ENCODE measurements around the gene MLLT10.
A peak's percentile ranks its signal among the peaks of the same experiment; 100 is the strongest.

Gene MLLT10

GRCh38 chr10:21740989-21741388 lies 207.0 kb downstream of the MLLT10 start:
- no peak for DNase-seq (ENCODE audit: low spot score)

DNA sequence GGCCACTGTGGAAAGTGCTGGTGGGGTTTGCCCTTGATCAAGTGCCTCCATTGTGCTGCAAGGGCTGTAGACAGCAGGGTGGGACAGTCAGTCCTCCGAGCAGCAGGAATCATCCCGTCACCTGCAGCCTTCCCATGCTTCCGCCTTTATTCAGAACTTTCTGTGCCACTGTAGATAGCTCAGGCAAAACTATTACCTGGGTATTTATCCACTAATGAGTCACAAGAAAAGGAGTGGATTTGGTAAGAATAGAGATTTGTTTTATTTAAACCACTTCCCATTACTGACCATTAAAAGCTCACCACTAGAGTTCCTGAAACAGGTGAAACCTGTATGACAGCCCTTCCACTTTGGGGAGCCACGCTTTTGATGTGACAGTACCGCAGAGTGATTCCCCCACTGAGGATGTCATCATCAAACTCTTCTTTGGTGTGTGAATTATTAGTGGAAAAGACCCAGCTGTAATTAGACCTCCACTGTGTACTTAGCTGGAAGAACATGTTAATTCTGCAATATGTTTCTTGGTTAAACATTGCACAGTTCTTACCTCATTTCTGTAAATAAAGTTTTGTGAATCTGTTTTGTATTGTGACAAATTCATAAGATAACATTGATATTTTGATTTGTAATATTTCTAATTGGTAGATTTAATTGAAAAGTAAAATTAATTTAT lies 208.8 kb downstream of the MLLT10 start:
- no peak for DNase-seq (ENCODE audit: low spot score)

- no peak for DNase-seq (ENCODE audit: low spot score)
Measured at GRCh38 chr10:21744223-21744622, 210.2 kb downstream of the MLLT10 start.

DNA sequence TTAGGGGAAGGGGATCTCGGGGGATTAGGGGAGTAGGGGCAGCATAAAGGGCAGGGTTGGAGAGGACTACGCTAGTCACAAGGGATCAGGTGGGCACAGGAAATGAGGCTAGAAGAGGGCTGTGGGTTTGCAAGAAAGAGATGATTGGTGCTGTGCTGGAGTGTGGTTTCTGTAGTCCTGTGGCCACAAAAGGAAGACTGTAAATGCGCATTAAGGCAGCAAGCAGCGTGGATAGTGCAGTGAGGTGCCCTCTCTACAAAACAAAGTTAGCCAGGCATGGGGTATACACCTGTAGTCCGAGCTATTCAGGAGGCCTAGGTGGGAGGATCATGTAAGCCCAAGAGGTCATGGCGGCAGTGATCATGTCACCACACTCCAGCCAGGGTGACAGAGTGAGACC lies 212.1 kb downstream of the MLLT10 start:
- no peak for DNase-seq (ENCODE audit: low spot score)

DNA sequence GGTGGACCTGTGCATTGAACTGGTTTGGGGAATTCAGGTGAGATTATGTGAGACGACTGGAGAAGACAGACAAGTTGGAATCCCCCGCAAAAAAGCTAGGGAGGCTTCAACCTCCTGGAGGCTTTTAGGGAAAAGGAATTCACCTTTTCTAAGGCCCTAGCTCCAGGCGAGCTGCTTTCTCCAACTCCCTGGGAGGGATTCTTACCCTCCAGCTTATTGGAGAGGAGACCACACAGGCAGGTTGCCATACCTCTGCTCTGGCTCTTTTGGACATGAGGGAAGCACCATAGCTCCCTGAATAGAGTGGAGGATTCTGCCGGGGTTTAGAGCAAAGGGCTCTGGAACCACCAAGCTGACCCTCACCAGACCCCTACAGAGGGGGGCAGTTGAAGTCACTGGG lies 213.8 kb downstream of the MLLT10 start:
- no peak for DNase-seq (ENCODE audit: low spot score)

DNA sequence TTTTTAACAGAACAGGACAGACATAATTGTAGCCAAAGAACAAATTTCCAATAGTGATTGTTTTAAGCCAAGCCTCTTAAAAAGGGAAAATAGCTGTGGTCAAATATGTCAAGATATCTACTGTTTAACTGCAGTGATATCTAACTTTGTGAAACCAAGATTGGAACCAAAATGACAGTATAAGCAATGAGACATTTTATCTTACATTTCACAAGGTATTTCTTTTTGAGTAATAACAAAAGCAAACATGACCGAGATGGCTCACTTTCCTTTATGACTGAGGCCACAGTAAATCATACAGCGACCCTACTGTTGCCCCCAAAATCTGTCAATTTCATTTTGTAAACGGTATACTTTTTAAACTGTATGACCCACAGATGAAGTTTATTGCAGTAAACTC lies 215.8 kb downstream of the MLLT10 start:
- no peak for DNase-seq (ENCODE audit: low spot score)

DNA sequence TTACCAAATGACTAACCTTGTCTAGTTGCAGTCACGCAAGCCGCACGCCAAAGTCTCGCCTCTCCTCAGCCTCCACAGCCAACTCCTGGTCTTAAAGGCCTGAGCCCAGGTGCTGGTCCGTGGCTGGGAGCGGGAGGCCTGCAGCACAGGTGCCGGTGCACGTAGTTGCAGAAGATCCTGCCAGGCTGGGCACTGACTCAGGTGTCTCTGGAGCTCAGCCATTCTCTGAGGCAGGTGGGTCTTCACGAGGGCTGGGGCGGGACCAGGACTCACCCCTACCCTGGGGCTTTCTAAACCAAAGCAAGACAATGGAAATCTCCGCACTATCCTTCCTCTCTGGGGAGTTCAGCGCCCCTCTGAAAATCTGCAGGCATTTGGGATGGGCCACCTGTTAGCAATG lies 216.4 kb downstream of the MLLT10 start:
- no peak for DNase-seq (ENCODE audit: low spot score)

- DNase-seq (ENCODE audit: low spot score) = peak; percentile 57
Measured at GRCh38 chr10:21751341-21752310, 217.6 kb downstream of the MLLT10 start.

DNA sequence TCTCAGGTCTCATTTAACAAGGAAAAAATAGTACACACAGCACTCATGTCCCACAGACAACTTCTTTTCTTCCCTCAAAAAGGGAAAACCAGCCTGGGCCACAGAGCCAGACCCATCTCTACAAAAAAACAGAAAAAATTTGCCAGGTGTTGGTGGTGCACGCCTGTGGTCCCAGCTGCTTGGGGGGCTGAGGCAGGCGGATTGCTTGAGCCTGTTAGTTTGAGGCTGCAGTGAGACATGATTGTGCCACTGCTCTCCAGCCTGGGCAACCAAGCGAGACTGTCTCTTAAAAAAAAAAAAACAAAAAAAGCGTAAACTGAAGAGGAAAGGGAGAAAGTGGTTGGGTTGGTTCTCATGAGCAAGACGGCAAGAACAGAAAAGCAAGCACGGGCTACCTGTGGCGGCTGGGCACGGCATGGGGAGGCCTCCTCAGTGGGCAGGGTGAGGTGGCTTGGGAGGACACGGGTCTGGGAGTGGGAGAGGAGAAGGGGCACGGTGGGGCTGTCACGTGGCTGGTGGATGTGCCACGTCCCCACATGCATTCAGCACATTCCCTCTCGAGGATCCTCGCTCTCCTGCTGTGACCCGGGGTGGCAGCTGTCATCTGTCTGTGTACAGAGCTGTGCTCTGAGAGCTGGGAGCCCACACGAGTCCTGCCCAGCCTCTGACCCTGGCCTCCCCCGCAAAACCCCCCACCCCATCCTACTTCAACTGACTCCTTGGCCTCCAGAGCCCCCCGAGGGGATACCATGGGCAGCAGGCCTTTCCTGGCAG lies 219.7 kb downstream of the MLLT10 start:
- DNase-seq (ENCODE audit: low spot score) = no peak

DNA sequence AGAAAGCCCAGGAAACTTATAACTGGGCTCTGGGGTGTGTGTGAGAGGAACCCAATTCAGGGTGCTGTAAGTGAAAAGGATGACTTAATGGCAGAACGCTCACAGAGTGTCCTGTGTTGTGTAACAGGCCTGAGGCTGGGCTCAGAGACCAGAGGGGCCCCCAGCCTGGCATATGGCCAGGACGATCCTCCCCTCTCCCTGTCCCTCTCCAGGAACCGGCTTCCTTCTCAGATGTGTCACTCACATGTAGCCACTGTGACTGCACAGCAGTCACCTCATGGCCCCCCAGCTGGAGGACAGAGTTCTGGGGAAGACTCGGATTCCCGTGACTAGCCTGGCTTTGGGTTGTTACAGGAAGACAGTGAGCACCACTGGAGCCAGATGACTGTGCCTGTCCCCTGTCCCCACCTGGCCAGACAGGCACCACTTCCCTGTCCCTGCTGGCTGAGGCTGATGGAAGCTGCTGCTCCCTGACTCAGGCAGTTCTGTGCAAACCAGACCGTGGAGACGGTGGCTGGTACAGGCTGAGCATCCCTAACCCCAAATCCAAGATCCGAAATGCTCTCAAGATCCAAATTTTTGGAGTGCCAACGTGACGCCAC lies 220.5 kb downstream of the MLLT10 start:
- no peak for DNase-seq (ENCODE audit: low spot score)

GRCh38 chr10:21756707-21757106 lies 222.7 kb downstream of the MLLT10 start:
- DNase-seq (ENCODE audit: low spot score) = no peak

DNA sequence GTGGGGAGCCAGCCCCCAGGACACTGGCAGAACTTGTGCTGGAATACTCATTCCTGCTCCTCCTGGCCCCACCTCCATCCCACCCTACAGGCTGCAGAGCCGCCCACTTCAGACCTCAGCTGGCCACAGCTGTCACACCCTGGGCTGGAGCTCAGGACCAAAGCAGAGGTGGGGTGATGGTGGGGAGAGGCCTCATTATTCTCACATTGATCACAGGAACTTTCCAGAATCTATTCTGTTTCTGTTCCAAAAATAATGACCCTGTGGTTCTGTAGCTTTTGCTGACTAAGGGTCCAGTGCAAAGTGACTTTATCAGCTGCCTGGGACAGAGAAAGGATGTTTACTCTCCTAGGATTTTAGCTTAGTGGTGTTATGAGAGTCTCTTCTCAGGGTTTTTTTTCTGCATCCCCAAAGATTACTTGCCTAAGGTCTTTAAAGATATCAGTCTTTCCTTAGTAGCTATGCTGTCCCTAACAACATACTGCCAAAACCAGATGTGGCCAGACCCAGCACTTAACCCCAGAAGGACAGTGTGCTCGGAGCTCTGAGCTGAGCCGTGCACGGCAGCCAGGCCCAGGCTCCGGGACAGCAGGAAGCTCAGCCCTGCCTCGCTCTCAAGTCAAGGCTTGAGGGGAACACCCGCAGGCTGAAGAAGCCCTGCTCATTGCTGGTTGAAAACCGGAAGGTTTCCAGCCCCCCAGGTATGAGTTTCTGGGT lies 223.3 kb downstream of the MLLT10 start:
- DNase-seq (ENCODE audit: low spot score) = no peak

- no peak for DNase-seq (ENCODE audit: low spot score)
Measured at GRCh38 chr10:21758239-21758638, 224.2 kb downstream of the MLLT10 start.

DNA sequence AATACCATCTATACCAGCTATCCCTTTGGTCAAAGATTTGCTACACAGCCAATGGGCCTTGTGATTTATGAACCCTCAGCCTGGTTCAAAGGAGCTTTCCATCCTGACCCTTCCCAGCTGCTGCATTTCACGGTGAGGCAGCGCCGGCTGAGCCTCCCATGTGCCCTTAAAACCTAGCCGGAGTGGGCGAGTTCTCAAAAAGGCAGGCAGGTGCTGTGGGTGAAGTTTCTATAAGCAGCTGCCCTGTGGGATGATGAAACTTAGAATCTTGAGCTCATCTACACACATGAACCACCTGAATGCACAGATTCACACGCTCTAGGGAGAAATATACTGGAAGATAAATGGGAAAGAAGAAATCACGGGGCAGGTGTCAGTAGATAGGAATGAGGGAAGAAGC lies 224.7 kb downstream of the MLLT10 start:
- DNase-seq (ENCODE audit: low spot score) = no peak

DNA sequence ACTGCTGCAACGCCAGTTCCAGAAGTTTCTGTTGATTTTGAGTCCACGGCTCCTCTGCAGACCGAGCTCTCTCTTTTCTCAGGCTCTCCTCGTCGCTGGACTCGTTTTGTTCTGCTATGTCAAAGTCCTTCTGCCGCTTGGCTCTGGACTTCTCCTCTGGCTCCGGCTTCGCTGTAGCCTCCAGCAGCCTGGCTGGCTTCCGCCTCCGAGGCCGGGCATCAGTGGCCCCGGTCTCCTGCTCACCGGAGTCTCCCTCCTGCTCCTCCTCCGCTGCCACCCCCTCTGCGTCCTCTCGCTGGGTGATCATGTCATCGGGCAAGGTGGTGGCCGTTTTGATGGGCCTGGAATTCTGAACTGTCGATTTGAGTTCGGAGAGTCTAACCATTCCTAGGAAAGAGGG lies 225.2 kb downstream of the MLLT10 start:
- DNase-seq (ENCODE audit: low spot score) = no peak

- no peak for DNase-seq (ENCODE audit: low spot score)
Measured at GRCh38 chr10:21760332-21760731, 226.3 kb downstream of the MLLT10 start.

- no peak for DNase-seq (ENCODE audit: low spot score)
Measured at GRCh38 chr10:21764466-21765189, 230.6 kb downstream of the MLLT10 start.

GRCh38 chr10:21769041-21769440 lies 235.0 kb downstream of the MLLT10 start:
- no peak for DNase-seq (ENCODE audit: low spot score)

- DNase-seq (ENCODE audit: low spot score) = no peak
Measured at GRCh38 chr10:21771219-21771618, 237.2 kb downstream of the MLLT10 start.

- no peak for DNase-seq (ENCODE audit: low spot score)
Measured at GRCh38 chr10:21776883-21777282, 242.9 kb downstream of the MLLT10 start.

DNA sequence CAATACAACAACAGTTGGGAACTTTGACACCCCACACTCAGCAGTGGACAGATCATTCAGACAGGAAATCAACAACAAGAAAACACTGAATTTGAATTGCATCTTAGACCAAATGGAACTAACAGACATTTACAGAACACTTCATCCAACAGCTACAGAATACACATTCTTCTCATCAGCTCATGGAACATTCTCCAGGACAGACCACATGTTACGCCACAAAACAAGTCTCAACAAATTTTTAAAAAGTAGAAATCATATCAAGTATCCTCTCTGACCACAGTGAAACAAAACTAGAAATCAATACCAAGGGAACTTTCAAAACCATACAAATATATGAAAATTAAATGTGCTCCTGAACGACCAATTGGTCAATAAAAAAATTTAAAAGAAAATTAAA lies 257.2 kb downstream of the MLLT10 start:
- no peak for DNase-seq (ENCODE audit: low spot score)
